Measurements from ENCODE around the gene DNER.

Gene DNER

DNA sequence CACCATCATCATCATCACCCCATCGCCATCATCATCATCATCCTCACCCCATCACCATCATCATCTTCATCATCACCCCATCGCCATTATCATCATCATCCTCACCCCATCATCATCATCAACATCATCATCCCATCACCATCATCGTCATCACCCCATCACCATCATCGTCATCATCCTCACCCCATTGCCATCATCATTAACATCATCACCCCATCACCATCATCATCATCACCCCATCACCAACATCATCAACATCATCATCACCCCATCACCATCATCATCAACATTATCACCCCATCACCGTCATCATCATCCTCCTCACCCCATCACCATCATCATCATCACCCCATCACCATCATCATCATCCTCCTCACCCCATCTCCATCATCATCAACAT, 151.0 kb downstream of the DNER start:
- H2BK5ac ChIP-seq (ENCODE audit: low read depth, low read length, poor library complexity): no peak overlapping the region
- H4K91ac ChIP-seq (ENCODE audit: low read depth, low read length): no peak overlapping the region
- peaks cover 3% of the 10 kb centered on the region for H3K9me3 ChIP-seq (ENCODE audit: insufficient read depth, low read depth, low read length)
- H4K12ac ChIP-seq (ENCODE audit: low read depth, low read length): no peak overlapping the region
- no peaks in the 10 kb centered on the region for H3K4me1 ChIP-seq (ENCODE audit: control insufficient read depth in 1 of 2, insufficient read depth in 2 of 2, low read length in 2 of 2)
- 100% methylated on average over 5 of the region's 5 CpGs for WGBS (ENCODE audit: extremely low coverage, insufficient coverage, insufficient read length)
- no peaks in the 10 kb centered on the region for H3K27me3 ChIP-seq (ENCODE audit: insufficient read depth, low read length)
- no peak overlapping the region for H2AK5ac ChIP-seq (ENCODE audit: low read length)
- no peaks in the 10 kb centered on the region for H3K36me3 ChIP-seq (ENCODE audit: control insufficient read depth in 1 of 2, insufficient read depth in 2 of 2, low read length in 2 of 2)
- H4K8ac ChIP-seq (ENCODE audit: low read depth, low read length): no peak overlapping the region
- no peak overlapping the region for H3K27ac ChIP-seq (ENCODE audit: low read depth, low read length)
- peak overlapping the region; percentile 4 for H3K4me3 ChIP-seq (ENCODE audit: low read depth, low read length)
- no peaks in the 10 kb centered on the region for H3K79me2 ChIP-seq (ENCODE audit: control insufficient read depth, insufficient read depth, low read length, poor library complexity)
- H3K23ac ChIP-seq (ENCODE audit: low read length): no peak overlapping the region
- no peak overlapping the region for H3K4me2 ChIP-seq (ENCODE audit: low read length)
- H2BK120ac ChIP-seq (ENCODE audit: insufficient read depth, low read length, poor library complexity): no peak overlapping the region
- no peaks in the 10 kb centered on the region for H3K79me1 ChIP-seq (ENCODE audit: low read length)
- no peak for DNase-seq
- H3K18ac ChIP-seq (ENCODE audit: low read length): no peak overlapping the region
- H3K9ac ChIP-seq (ENCODE audit: low read length): no peak overlapping the region
- H3K4ac ChIP-seq (ENCODE audit: low read depth, low read length): no peak overlapping the region
- no peak overlapping the region for H3K14ac ChIP-seq (ENCODE audit: low read length)
- no peak overlapping the region for H2AFZ ChIP-seq (ENCODE audit: insufficient read depth, low read length, poor library complexity)
- no peak overlapping the region for H2BK12ac ChIP-seq (ENCODE audit: low read length)

DNA sequence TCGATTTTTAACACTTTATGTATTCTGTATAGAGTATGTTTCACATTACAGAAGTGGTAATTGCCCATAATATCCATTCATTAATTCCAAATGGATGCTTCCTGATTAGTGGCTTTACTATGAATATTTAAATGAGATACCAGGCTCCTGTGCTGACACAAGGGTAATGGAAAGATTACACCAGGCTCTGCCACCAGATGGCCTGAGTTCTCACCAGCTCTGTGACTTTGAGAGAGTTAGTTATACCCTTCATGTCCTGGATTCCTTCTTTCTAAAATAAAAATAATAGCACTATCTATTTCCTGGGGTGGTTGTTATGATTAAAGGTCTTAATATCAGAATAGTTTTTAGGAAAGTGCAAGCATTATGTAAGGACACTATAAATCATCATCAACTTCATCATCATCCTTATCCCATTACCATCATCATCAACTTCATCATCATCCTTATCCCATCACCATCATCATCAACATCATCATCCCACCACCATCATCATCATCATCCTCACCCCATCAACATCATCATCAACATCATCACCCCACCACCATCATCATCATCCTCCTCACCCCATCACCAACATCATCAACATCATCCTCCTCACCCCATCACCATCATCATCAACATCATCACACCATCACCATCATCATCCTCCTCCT, 151.8 kb downstream of the DNER start:
- H2BK5ac ChIP-seq (ENCODE audit: low read depth, low read length, poor library complexity): no peak overlapping the region
- no peak overlapping the region for H3K23ac ChIP-seq (ENCODE audit: low read length)
- no peak overlapping the region for H4K12ac ChIP-seq (ENCODE audit: low read depth, low read length)
- no peak overlapping the region for H4K91ac ChIP-seq (ENCODE audit: low read depth, low read length)
- no peaks in the 10 kb centered on the region for H3K4me1 ChIP-seq (ENCODE audit: control insufficient read depth in 1 of 2, insufficient read depth in 2 of 2, low read length in 2 of 2)
- no peak for DNase-seq
- H3K36me3 ChIP-seq (ENCODE audit: control insufficient read depth in 1 of 2, insufficient read depth in 2 of 2, low read length in 2 of 2): no peaks in the 10 kb centered on the region
- H3K4me2 ChIP-seq (ENCODE audit: low read length): no peak overlapping the region
- H2AK5ac ChIP-seq (ENCODE audit: low read length): no peak overlapping the region
- no peak overlapping the region for H3K4ac ChIP-seq (ENCODE audit: low read depth, low read length)
- H3K27me3 ChIP-seq (ENCODE audit: insufficient read depth, low read length): no peaks in the 10 kb centered on the region
- no peak overlapping the region for H2AFZ ChIP-seq (ENCODE audit: insufficient read depth, low read length, poor library complexity)
- H3K18ac ChIP-seq (ENCODE audit: low read length): no peak overlapping the region
- H3K14ac ChIP-seq (ENCODE audit: low read length): no peak overlapping the region
- WGBS (ENCODE audit: extremely low coverage, insufficient coverage, insufficient read length): no CpG with 5 or more reads among the region's 1 CpG
- H3K4me3 ChIP-seq (ENCODE audit: low read depth, low read length): no peak overlapping the region
- no peak overlapping the region for H3K9ac ChIP-seq (ENCODE audit: low read length)
- no peaks in the 10 kb centered on the region for H3K79me1 ChIP-seq (ENCODE audit: low read length)
- no peak overlapping the region for H2BK12ac ChIP-seq (ENCODE audit: low read length)
- no peak overlapping the region for H3K27ac ChIP-seq (ENCODE audit: low read depth, low read length)
- H3K9me3 ChIP-seq (ENCODE audit: insufficient read depth, low read depth, low read length): peaks cover 3% of the 10 kb centered on the region
- H4K8ac ChIP-seq (ENCODE audit: low read depth, low read length): no peak overlapping the region
- no peak overlapping the region for H2BK120ac ChIP-seq (ENCODE audit: insufficient read depth, low read length, poor library complexity)
- H3K79me2 ChIP-seq (ENCODE audit: control insufficient read depth, insufficient read depth, low read length, poor library complexity): no peaks in the 10 kb centered on the region

DNA sequence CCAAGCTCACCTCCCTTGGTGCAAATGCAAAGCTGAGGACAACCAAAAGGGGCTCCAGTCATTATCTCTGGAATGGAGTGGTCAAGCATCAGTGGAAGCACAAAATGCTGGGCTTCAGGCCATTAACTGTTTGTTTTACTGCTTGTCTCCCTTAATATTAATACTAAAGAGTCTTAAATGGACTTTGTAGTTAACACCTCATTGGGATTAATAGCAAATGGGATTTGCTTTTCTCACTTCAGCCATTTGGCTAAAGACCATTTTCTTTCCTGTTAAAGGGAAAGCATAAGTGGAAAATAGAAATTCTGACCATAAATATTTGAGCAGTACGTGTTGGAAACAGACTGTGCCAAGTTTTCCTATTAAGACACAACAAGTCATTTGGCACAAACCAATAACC, 154.4 kb downstream of the DNER start:
- Histone ChIP-seq H3K4me3 (ENCODE audit: low read depth, low read length) (no peak overlapping the region), H3K79me2 (ENCODE audit: control insufficient read depth, insufficient read depth, low read length, poor library complexity) (no peaks in the 10 kb centered on the region), H3K18ac (ENCODE audit: low read length) (no peak overlapping the region), H2BK12ac (ENCODE audit: low read length) (no peak overlapping the region), H4K8ac (ENCODE audit: low read depth, low read length) (no peak overlapping the region), H2BK120ac (ENCODE audit: insufficient read depth, low read length, poor library complexity) (no peak overlapping the region), H3K27ac (ENCODE audit: low read depth, low read length) (no peak overlapping the region), H3K14ac (ENCODE audit: low read length) (no peak overlapping the region), H2BK5ac (ENCODE audit: low read depth, low read length, poor library complexity) (no peak overlapping the region), H3K4me1 (ENCODE audit: control insufficient read depth in 1 of 2, insufficient read depth in 2 of 2, low read length in 2 of 2) (no peaks in the 10 kb centered on the region), H3K36me3 (ENCODE audit: control insufficient read depth in 1 of 2, insufficient read depth in 2 of 2, low read length in 2 of 2) (no peaks in the 10 kb centered on the region), H3K23ac (ENCODE audit: low read length) (no peak overlapping the region), H2AK5ac (ENCODE audit: low read length) (no peak overlapping the region), H3K9ac (ENCODE audit: low read length) (no peak overlapping the region), H2AFZ (ENCODE audit: insufficient read depth, low read length, poor library complexity) (no peak overlapping the region), H3K9me3 (ENCODE audit: insufficient read depth, low read depth, low read length) (peaks cover 3% of the 10 kb centered on the region), H4K12ac (ENCODE audit: low read depth, low read length) (no peak overlapping the region), H3K27me3 (ENCODE audit: insufficient read depth, low read length) (no peaks in the 10 kb centered on the region), H3K79me1 (ENCODE audit: low read length) (no peaks in the 10 kb centered on the region), H3K4ac (ENCODE audit: low read depth, low read length) (no peak overlapping the region), H3K4me2 (ENCODE audit: low read length) (no peak overlapping the region), H4K91ac (ENCODE audit: low read depth, low read length) (no peak overlapping the region)
- DNase-seq: no peak
- WGBS (ENCODE audit: extremely low coverage, insufficient coverage, insufficient read length): no CpG with 5 or more reads among the region's 1 CpG

DNA sequence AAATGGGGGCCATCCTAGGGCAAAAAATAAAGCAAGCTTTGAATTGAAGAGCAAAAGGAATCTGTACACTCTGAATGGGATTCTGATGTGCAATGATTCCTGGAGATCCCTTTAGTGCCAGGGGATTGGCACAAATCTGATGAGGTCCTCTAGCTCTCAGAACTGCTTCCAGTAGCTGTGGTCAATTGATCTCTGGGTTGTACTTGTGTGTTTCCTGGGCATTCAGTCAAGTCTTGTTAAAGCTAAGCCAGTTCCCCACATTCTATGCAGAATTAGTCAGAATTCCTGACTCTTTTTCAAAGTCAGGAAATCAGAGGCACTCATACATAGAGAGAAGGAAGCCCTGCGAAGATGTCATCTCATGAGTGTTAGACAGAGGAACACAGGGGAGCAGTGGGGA, 161.3 kb downstream of the DNER start:
- no peak overlapping the region for H3K23ac ChIP-seq (ENCODE audit: low read length)
- no peaks in the 10 kb centered on the region for H3K79me1 ChIP-seq (ENCODE audit: low read length)
- no peak overlapping the region for H3K4me3 ChIP-seq (ENCODE audit: low read depth, low read length)
- no peak overlapping the region for H2AFZ ChIP-seq (ENCODE audit: insufficient read depth, low read length, poor library complexity)
- no peak overlapping the region for H2AK5ac ChIP-seq (ENCODE audit: low read length)
- no peaks in the 10 kb centered on the region for H3K4me1 ChIP-seq (ENCODE audit: control insufficient read depth in 1 of 2, insufficient read depth in 2 of 2, low read length in 2 of 2)
- no peak overlapping the region for H2BK12ac ChIP-seq (ENCODE audit: low read length)
- no CpG with 5 or more reads among the region's 1 CpG for WGBS (ENCODE audit: extremely low coverage, insufficient coverage, insufficient read length)
- no peak overlapping the region for H3K14ac ChIP-seq (ENCODE audit: low read length)
- H2BK120ac ChIP-seq (ENCODE audit: insufficient read depth, low read length, poor library complexity): no peak overlapping the region
- H4K12ac ChIP-seq (ENCODE audit: low read depth, low read length): no peak overlapping the region
- H3K9me3 ChIP-seq (ENCODE audit: insufficient read depth, low read depth, low read length): no peaks in the 10 kb centered on the region
- H3K27ac ChIP-seq (ENCODE audit: low read depth, low read length): no peak overlapping the region
- no peak for DNase-seq
- no peak overlapping the region for H3K9ac ChIP-seq (ENCODE audit: low read length)
- H3K4me2 ChIP-seq (ENCODE audit: low read length): no peak overlapping the region
- H3K27me3 ChIP-seq (ENCODE audit: insufficient read depth, low read length): no peaks in the 10 kb centered on the region
- no peaks in the 10 kb centered on the region for H3K36me3 ChIP-seq (ENCODE audit: control insufficient read depth in 1 of 2, insufficient read depth in 2 of 2, low read length in 2 of 2)
- no peak overlapping the region for H3K18ac ChIP-seq (ENCODE audit: low read length)
- H3K4ac ChIP-seq (ENCODE audit: low read depth, low read length): no peak overlapping the region
- H3K79me2 ChIP-seq (ENCODE audit: control insufficient read depth, insufficient read depth, low read length, poor library complexity): no peaks in the 10 kb centered on the region
- H4K91ac ChIP-seq (ENCODE audit: low read depth, low read length): no peak overlapping the region
- H2BK5ac ChIP-seq (ENCODE audit: low read depth, low read length, poor library complexity): no peak overlapping the region
- no peak overlapping the region for H4K8ac ChIP-seq (ENCODE audit: low read depth, low read length)

All from trophoblast cell (in vitro differentiated cells and primary cell).